Stimulated activated CD8-positive, alpha-beta memory T cell treated with anti-CD3 and anti-CD28 coated beads, Interleukin-2, amount 100 ng/mL, for 48 hours (primary cell): ENCODE data around the gene A3GALT2.
A peak's percentile ranks its signal among the peaks of the same experiment; 100 is the strongest.

Source experiments
- DNase-seq, 2 donors: peaks; one replicate each; pipeline ENCODE4 v3.0.0-alpha.2; 2020; ENCODE audit warnings: low read depth in 2 of 2

Gene A3GALT2

GRCh38 chr1:33350611-33351280, 29.8 kb upstream of the A3GALT2 start:
- no peak for DNase-seq

GRCh38 chr1:33349778-33350610, 29.1 kb upstream of the A3GALT2 start:
- DNase-seq, result peak; percentile 64 to 67

- DNase-seq, result peak; percentile 28 to 40
Measured at GRCh38 chr1:33349081-33349759, 28.3 kb upstream of the A3GALT2 start.

GRCh38 chr1:33348676-33349080, 27.8 kb upstream of the A3GALT2 start:
- peak; percentile 7 to 14 for DNase-seq

- DNase-seq, result no peak
Measured at GRCh38 chr1:33348194-33348593, 27.3 kb upstream of the A3GALT2 start.

GRCh38 chr1:33347650-33347992, 26.7 kb upstream of the A3GALT2 start:
- no peak for DNase-seq

- no peak for DNase-seq
Measured at GRCh38 chr1:33346927-33347649, 26.2 kb upstream of the A3GALT2 start.

GRCh38 chr1:33346533-33346926, 25.6 kb upstream of the A3GALT2 start:
- DNase-seq, result no peak

- DNase-seq, result no peak
Measured at GRCh38 chr1:33344896-33345560, 24.1 kb upstream of the A3GALT2 start.

GRCh38 chr1:33343539-33343938, 22.6 kb upstream of the A3GALT2 start:
- DNase-seq, result no peak

GRCh38 chr1:33342041-33342723, 21.3 kb upstream of the A3GALT2 start:
- DNase-seq, result no peak

GRCh38 chr1:33341190-33341589, 20.3 kb upstream of the A3GALT2 start:
- DNase-seq, result no peak

- no peak for DNase-seq
Measured at GRCh38 chr1:33339413-33339812, 18.5 kb upstream of the A3GALT2 start.

GRCh38 chr1:33338440-33339211, 17.7 kb upstream of the A3GALT2 start:
- DNase-seq, result no peak

- no peak for DNase-seq
Measured at GRCh38 chr1:33338048-33338439, 17.1 kb upstream of the A3GALT2 start.

GRCh38 chr1:33337441-33337840, 16.5 kb upstream of the A3GALT2 start:
- DNase-seq, result no peak

GRCh38 chr1:33336580-33336979, 15.7 kb upstream of the A3GALT2 start:
- DNase-seq, result no peak

- DNase-seq, result no peak
Measured at GRCh38 chr1:33335020-33335419, 14.1 kb upstream of the A3GALT2 start.

GRCh38 chr1:33334081-33334552, 13.2 kb upstream of the A3GALT2 start:
- DNase-seq, result no peak

GRCh38 chr1:33332881-33333280, 12.0 kb upstream of the A3GALT2 start:
- DNase-seq, result no peak
